Natural killer cell (primary cell): ENCODE measurements around the gene PARD6G. TPM values are rescaled to one million over a fixed set of nuclear protein-coding genes. Genes with fewer than 3 reads are reported as not detected.

Experiments
- ATAC-seq, 3 donors: fragments of 150-1000 bp in 2 of 3; fragments of 200-7000 bp in 1 of 3; cut with Tn5 transposase; 1 replicate in 1 of 3; 2 replicates in 2 of 3; pipeline ENCODE4 v1.10.0; 2021; ENCODE audit warnings: mild to moderate bottlenecking in 2 of 3, moderate library complexity in 2 of 3
- DNase-seq, 2 donors: peaks; one replicate each; pipeline versions ENCODE4 v3.0.0 to v3.0.0-alpha.2; 2013 to 2021; ENCODE audit warnings: mixed read lengths in 1 of 2
- H3K27ac ChIP-seq: one replicate; pipeline ENCODE4 v1.5.1; 2013; ENCODE audit warnings: mild to moderate bottlenecking, low read length
- H3K27me3 ChIP-seq: one replicate; pipeline ENCODE4 v1.6.1; 2013; ENCODE audit warnings: low read length; ENCODE audit not compliant: control insufficient read depth, insufficient read depth
- H3K36me3 ChIP-seq: one replicate; pipeline ENCODE4 v1.6.1; 2013; ENCODE audit warnings: low read length; ENCODE audit not compliant: control insufficient read depth, insufficient read depth
- H3K4me1 ChIP-seq: one replicate; pipeline ENCODE4 v1.6.1; 2013; ENCODE audit warnings: low read length; ENCODE audit not compliant: control insufficient read depth, insufficient read depth
- H3K4me3 ChIP-seq: one replicate; pipeline ENCODE4 v1.5.1; 2013; ENCODE audit warnings: low read length
- H3K9me3 ChIP-seq: one replicate; pipeline ENCODE4 v1.6.1; 2013; ENCODE audit warnings: low read length; ENCODE audit not compliant: control insufficient read depth, insufficient read depth
- H3K27ac Mint-ChIP-seq, 2 donors: one replicate each; pipeline ENCODE4 v1.8.0; 2022; ENCODE audit warnings: mild to moderate bottlenecking in 2 of 2, mixed read lengths in 2 of 2, moderate library complexity in 1 of 2
- H3K27me3 Mint-ChIP-seq, 2 donors: one replicate each; pipeline ENCODE4 v1.8.0; 2022; ENCODE audit warnings: low read depth in 2 of 2, mixed read lengths in 2 of 2
- H3K36me3 Mint-ChIP-seq: one replicate; pipeline ENCODE4 v1.8.0; 2022; ENCODE audit warnings: mixed read lengths
- H3K4me1 Mint-ChIP-seq, 2 donors: one replicate each; pipeline ENCODE4 v1.8.0; 2022; ENCODE audit warnings: mixed read lengths in 2 of 2
- H3K4me3 Mint-ChIP-seq: one replicate; pipeline ENCODE4 v1.8.0; 2022; ENCODE audit warnings: mild to moderate bottlenecking, moderate library complexity, mixed read lengths
- H3K9me3 Mint-ChIP-seq, 2 donors: one replicate each; pipeline ENCODE4 v1.8.0; 2022; ENCODE audit warnings: mixed read lengths in 2 of 2
- CTCF ChIP-seq: fragments of 200-600 bp; IDR thresholded peaks from one replicate; pipeline ENCODE4 v1.8.0; 2022; ENCODE audit warnings: antibody characterized with exemption
- WGBS: methylation state at CpG from one replicate; pipeline ENCODE4 v1.1.7; 2013; ENCODE audit warnings: missing lambda C conversion rate; ENCODE audit not compliant: insufficient coverage; 5-methylcytosine and 5-hydroxymethylcytosine counted together
- intact Hi-C: fragments of 100-400 bp; cut with micrococcal nuclease; formaldehyde crosslinking; loops from one replicate; pipeline ENCODE4 v1.14.2; 2022
- total RNA-seq, 4 donors: library from RNA; stranded (reverse); fragments of 120-200 nt in 1 of 4; gene quantifications; one replicate each; pipeline versions ENCODE4 v1.2.3 to v1.2.4, GENCODE V29; 2013 to 2022

PARD6G gene
- total RNA-seq, 3 donors from 2014 or later (not counting 1 experiment from before 2014, with no cell fraction given) = not detected

- Histone ChIP-seq H3K27me3 (no peaks in the 10 kb centered on the region), H3K36me3 (no peaks in the 10 kb centered on the region), H3K4me3 (peak overlapping the region; percentile 31), H3K27ac (no peak overlapping the region), H3K4me1 (peaks cover 13% of the 10 kb centered on the region), H3K9me3 (no peaks in the 10 kb centered on the region)
- TF ChIP-seq CTCF = no peak
- WGBS = 62% methylated on average over 34 of the region's 34 CpGs
- no peak overlapping the region for H3K27ac Mint-ChIP-seq
- H3K36me3 Mint-ChIP-seq = no peaks in the 10 kb centered on the region
- no peak for DNase-seq
- H3K4me3 Mint-ChIP-seq = peak overlapping the region; percentile 82
- H3K9me3 Mint-ChIP-seq = no peaks in the 10 kb centered on the region
- peaks cover 10 to 18% of the 10 kb centered on the region in 2 donors for H3K27me3 Mint-ChIP-seq
- ATAC-seq = no peak
- intact Hi-C loops = no loop called here
- H3K4me1 Mint-ChIP-seq = peaks cover 0 to 12% of the 10 kb centered on the region in 2 donors
These were observed 98.8 kb downstream of the PARD6G start for GRCh38 chr18:80148326-80149199.

GRCh38 chr18:80147418-80148325, 99.6 kb downstream of the PARD6G start:
- Mint-ChIP-seq H3K4me3 (peak overlapping the region; percentile 82), H3K9me3 (no peaks in the 10 kb centered on the region), H3K4me1 (peaks cover 0 to 12% of the 10 kb centered on the region in 2 donors), H3K36me3 (no peaks in the 10 kb centered on the region), H3K27me3 (peaks cover 10 to 18% of the 10 kb centered on the region in 2 donors), H3K27ac (peak overlapping the region in 1 of 2 donors; percentile 11)
- Histone ChIP-seq H3K36me3 (no peaks in the 10 kb centered on the region), H3K27me3 (no peaks in the 10 kb centered on the region), H3K27ac (no peak overlapping the region), H3K4me1 (peaks cover 13% of the 10 kb centered on the region), H3K9me3 (no peaks in the 10 kb centered on the region), H3K4me3 (peak overlapping the region; percentile 31)
- ATAC-seq = peak; percentile 68 to 91 (median 86)
- WGBS = 35% methylated on average over 52 of the region's 52 CpGs
- intact Hi-C loops = no loop called here
- peak; percentile 62 to 79 for DNase-seq
- no peak for TF ChIP-seq CTCF

- Mint-ChIP-seq H3K4me1 (peaks cover 0 to 12% of the 10 kb centered on the region in 2 donors), H3K36me3 (no peaks in the 10 kb centered on the region), H3K4me3 (peak overlapping the region; percentile 82), H3K9me3 (no peaks in the 10 kb centered on the region), H3K27me3 (peaks cover 10 to 18% of the 10 kb centered on the region in 2 donors), H3K27ac (no peak overlapping the region)
- intact Hi-C loops = no loop called here
- no peak for TF ChIP-seq CTCF
- H3K27ac ChIP-seq = no peak overlapping the region
- no peaks in the 10 kb centered on the region for H3K9me3 ChIP-seq
- no peaks in the 10 kb centered on the region for H3K27me3 ChIP-seq
- ATAC-seq = peak in 2 of 3 donors; percentile 21 to 24
- DNase-seq = no peak
- H3K4me3 ChIP-seq = no peak overlapping the region
- WGBS = 51% methylated on average over 12 of the region's 12 CpGs
- no peaks in the 10 kb centered on the region for H3K36me3 ChIP-seq
- H3K4me1 ChIP-seq = peaks cover 13% of the 10 kb centered on the region
These were observed 100.3 kb downstream of the PARD6G start for GRCh38 chr18:80147037-80147417.
